H1 (cell line): ENCODE data around the gene PROSER2. TPM values are rescaled to one million over a fixed set of nuclear protein-coding genes. Genes with fewer than 3 reads are reported as not detected.

Experiments
- CBX8 ChIP-seq: fragments of 300-800, 300-1000 bp; sonication (generic); IDR thresholded peaks from 2 replicates; pipeline ENCODE4 v1.7.1; 2016; ENCODE audit warnings: low read depth, low read length, borderline replicate concordance
- SIX5 ChIP-seq: IDR thresholded peaks from 2 replicates; pipeline ENCODE4 v1.6.1; 2011; ENCODE audit warnings: mild to moderate bottlenecking, low read depth, low read length
- polyA plus RNA-seq, 7 experiments: library from polyadenylated mRNA; depleted of rRNA in 3 of 7; stranded (reverse) in 5 of 7; unstranded in 2 of 7; fragments of >200 nt in 5 of 7; fragments of 200-250 nt in 2 of 7; gene quantifications; 1 replicate in 5 of 7; 2 replicates in 1 of 7; 4 replicates in 1 of 7; pipeline versions ENCODE4 v1.2.1 to v1.2.3, GENCODE V29; 2011 to 2013; ENCODE audit warnings: missing spikeins in 2 of 7, mixed read lengths in 2 of 7
- total RNA-seq: library from RNA; stranded (reverse); fragmentation: NEBNext Ultra II Directional; extraction: Animal tissue kit (Norgen Biotek cat#: 25700); gene quantifications from 2 replicates; pipeline ENCODE4 v1.2.1, GENCODE V29; 2021
- TF ChIP-seq, protein P1 (sequence below): IDR thresholded peaks from 2 replicates; pipeline ENCODE4 v1.6.1; 2012; ENCODE audit warnings: inconsistent platforms

PROSER2 gene
- total and polyA plus RNA-seq, 2 of the 8 experiments (the other 6 are each of a cell fraction or from before 2014, with no cell fraction given): 3.9 to 13.7 TPM

GRCh38 chr10:11824825-11825224 is 1.7 kb downstream of the PROSER2 start (continued):
- TF ChIP-seq, protein P1, sequence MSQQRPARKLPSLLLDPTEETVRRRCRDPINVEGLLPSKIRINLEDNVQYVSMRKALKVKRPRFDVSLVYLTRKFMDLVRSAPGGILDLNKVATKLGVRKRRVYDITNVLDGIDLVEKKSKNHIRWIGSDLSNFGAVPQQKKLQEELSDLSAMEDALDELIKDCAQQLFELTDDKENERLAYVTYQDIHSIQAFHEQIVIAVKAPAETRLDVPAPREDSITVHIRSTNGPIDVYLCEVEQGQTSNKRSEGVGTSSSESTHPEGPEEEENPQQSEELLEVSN: no peak
- TF ChIP-seq SIX5 (no peak), CBX8 (no peak)
- TF ChIP-seq, all 59 proteins: peak for 0
